ENCODE measurements around the gene GLYATL1.

Gene GLYATL1

GRCh38 chr11:58941838-58942237 lies 2.5 kb downstream of the GLYATL1 start:
- no peaks in the 10 kb centered on the region for H3K27me3 ChIP-seq
- no peak overlapping the region for H3K9ac ChIP-seq
- no peaks in the 10 kb centered on the region for H3K4me1 ChIP-seq
- no peaks in the 10 kb centered on the region for H4K20me1 ChIP-seq
- no peaks in the 10 kb centered on the region for H3K36me3 ChIP-seq
- H3K9me3 ChIP-seq: no peaks in the 10 kb centered on the region
- H3K27ac ChIP-seq: no peak overlapping the region
- no peak for TF ChIP-seq Cebpa-rat (IDR thresholded peaks at IDR 0.05)
- H3K4me2 ChIP-seq: no peak overlapping the region
- no peak overlapping the region for H3K4me3 ChIP-seq

DNA sequence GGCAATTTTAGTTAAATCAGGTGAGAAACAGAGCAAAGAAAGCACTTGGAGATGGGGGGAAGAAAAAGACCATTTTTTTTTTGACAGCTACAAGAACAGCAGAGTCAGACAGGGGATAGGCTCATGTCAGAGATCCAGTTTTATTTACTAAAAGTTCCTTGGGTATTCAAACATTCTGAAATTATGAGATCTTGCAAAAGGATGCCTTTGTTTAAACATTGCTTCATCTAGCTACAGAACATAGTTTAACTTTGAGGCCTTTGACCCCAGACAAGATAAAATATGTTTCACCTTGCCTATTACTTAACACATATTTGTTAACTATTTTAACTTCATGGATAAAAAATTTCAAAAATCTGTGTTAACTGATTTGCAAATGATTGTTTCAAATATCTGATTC lies 6.4 kb downstream of the GLYATL1 start:
- H3K27me3 ChIP-seq: no peaks in the 10 kb centered on the region
- no peak overlapping the region for H3K9ac ChIP-seq
- no peak overlapping the region for H3K4me2 ChIP-seq
- TF ChIP-seq Cebpa-rat (IDR thresholded peaks at IDR 0.05): no peak
- H3K4me3 ChIP-seq: no peak overlapping the region
- H3K4me1 ChIP-seq: no peaks in the 10 kb centered on the region
- H4K20me1 ChIP-seq: no peaks in the 10 kb centered on the region
- H3K9me3 ChIP-seq: no peaks in the 10 kb centered on the region
- no peak overlapping the region for H3K27ac ChIP-seq
- H3K36me3 ChIP-seq: no peaks in the 10 kb centered on the region

DNA sequence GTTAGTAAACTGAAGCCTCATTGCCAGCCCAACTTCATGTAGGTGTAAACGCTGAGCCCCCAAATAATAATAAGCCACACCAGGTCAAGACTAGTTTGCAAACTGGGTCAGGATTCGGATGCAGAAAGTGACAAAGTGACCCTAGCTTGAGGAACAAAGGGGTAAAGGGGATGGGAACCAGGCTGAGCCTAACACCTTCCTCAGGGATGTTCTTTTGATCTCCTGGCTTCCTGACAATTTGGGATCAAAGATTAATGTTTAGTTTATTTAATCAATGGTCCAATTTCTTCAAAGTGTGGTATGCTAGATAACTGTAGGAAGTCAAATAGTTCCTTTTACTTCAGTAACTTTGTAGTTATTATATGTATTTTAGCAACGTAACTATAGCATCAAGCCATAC lies 9.9 kb downstream of the GLYATL1 start:
- Histone ChIP-seq H3K36me3 (no peaks in the 10 kb centered on the region), H3K4me3 (no peak overlapping the region), H3K9ac (no peak overlapping the region), H3K9me3 (no peaks in the 10 kb centered on the region), H3K4me2 (no peak overlapping the region), H3K27me3 (no peaks in the 10 kb centered on the region), H3K27ac (no peak overlapping the region), H4K20me1 (no peaks in the 10 kb centered on the region), H3K4me1 (no peaks in the 10 kb centered on the region)
- TF ChIP-seq Cebpa-rat (IDR thresholded peaks at IDR 0.05): no peak

- no peak for TF ChIP-seq Cebpa-rat (IDR thresholded peaks at IDR 0.05)
- H3K4me3 ChIP-seq: no peak overlapping the region
- H3K9me3 ChIP-seq: no peaks in the 10 kb centered on the region
- no peaks in the 10 kb centered on the region for H3K4me1 ChIP-seq
- H3K27me3 ChIP-seq: no peaks in the 10 kb centered on the region
- no peak overlapping the region for H3K9ac ChIP-seq
- H4K20me1 ChIP-seq: no peaks in the 10 kb centered on the region
- no peak overlapping the region for H3K27ac ChIP-seq
- H3K4me2 ChIP-seq: no peak overlapping the region
- H3K36me3 ChIP-seq: no peaks in the 10 kb centered on the region
Measured at GRCh38 chr11:58957922-58958321, 18.6 kb downstream of the GLYATL1 start.

GRCh38 chr11:58958500-58958899 lies 19.2 kb downstream of the GLYATL1 start:
- H3K4me1 ChIP-seq: no peaks in the 10 kb centered on the region
- H3K4me2 ChIP-seq: no peak overlapping the region
- TF ChIP-seq Cebpa-rat (IDR thresholded peaks at IDR 0.05): no peak
- no peak overlapping the region for H3K27ac ChIP-seq
- H3K9ac ChIP-seq: no peak overlapping the region
- H3K4me3 ChIP-seq: no peak overlapping the region
- no peaks in the 10 kb centered on the region for H4K20me1 ChIP-seq
- H3K9me3 ChIP-seq: 0 out of 2 replicates have a peak, but pooled peaks cover 3% of the 10 kb centered on the region
- no peaks in the 10 kb centered on the region for H3K27me3 ChIP-seq
- no peaks in the 10 kb centered on the region for H3K36me3 ChIP-seq

- Histone ChIP-seq H3K27me3 (no peaks in the 10 kb centered on the region), H4K20me1 (no peaks in the 10 kb centered on the region), H3K4me1 (no peaks in the 10 kb centered on the region), H3K36me3 (no peaks in the 10 kb centered on the region), H3K9me3 (0 out of 2 replicates have a peak, but pooled peaks cover 5% of the 10 kb centered on the region), H3K4me3 (no peak overlapping the region), H3K4me2 (no peak overlapping the region), H3K27ac (no peak overlapping the region), H3K9ac (no peak overlapping the region)
- no peak for TF ChIP-seq Cebpa-rat (IDR thresholded peaks at IDR 0.05)
Measured at GRCh38 chr11:58963551-58964104, 24.3 kb downstream of the GLYATL1 start.

DNA sequence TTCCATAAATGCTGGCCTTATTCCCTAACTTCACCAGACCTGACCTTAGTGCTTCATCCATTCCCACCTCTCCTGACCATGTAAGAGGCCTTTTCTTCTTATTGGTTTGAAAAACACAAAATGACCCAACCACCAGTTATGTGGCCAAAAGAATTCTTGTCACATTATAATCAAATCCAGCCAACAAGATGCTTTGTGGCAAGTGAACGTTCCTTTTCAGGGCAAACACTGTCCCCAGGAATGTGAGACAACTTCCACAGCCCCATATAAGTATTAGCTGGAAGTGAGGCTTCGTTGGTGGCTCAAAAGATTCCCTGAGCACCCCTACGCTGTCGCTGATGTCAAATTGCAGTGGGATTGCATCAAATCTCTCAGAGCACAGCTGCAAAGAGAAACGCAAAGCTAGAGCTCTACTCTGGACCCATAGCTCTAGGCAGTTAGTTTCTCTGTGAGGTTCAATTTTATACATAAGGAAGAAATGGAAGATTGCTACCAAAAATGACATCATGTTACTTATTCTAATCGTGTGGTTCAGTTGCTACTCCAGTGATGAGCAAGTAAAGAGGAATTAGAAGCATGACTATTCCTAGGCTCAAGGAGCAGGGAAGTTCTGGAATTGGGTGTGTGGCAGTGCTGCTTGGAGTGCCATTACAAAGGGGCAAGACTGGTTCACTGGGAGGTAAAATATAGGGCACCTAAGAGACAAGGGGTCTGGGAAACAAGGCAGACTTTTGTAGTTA lies 26.1 kb downstream of the GLYATL1 start:
- Histone ChIP-seq H3K9me3 (0 out of 2 replicates have a peak, but pooled peaks cover 5% of the 10 kb centered on the region), H3K4me1 (no peaks in the 10 kb centered on the region), H3K27ac (no peak overlapping the region), H3K27me3 (no peaks in the 10 kb centered on the region), H3K36me3 (no peaks in the 10 kb centered on the region), H4K20me1 (no peaks in the 10 kb centered on the region), H3K9ac (no peak overlapping the region), H3K4me3 (no peak overlapping the region), H3K4me2 (no peak overlapping the region)
- no peak for TF ChIP-seq Cebpa-rat (IDR thresholded peaks at IDR 0.05)

GRCh38 chr11:58968251-58968711 lies 29.0 kb downstream of the GLYATL1 start:
- Histone ChIP-seq H3K4me3 (no peak overlapping the region), H3K9me3 (0 out of 2 replicates have a peak, but pooled peaks cover 8% of the 10 kb centered on the region), H3K36me3 (no peaks in the 10 kb centered on the region), H3K27ac (no peak overlapping the region), H3K4me2 (no peak overlapping the region), H3K27me3 (no peaks in the 10 kb centered on the region), H4K20me1 (no peaks in the 10 kb centered on the region), H3K9ac (no peak overlapping the region), H3K4me1 (no peaks in the 10 kb centered on the region)
- no peak for TF ChIP-seq Cebpa-rat (IDR thresholded peaks at IDR 0.05)

DNA sequence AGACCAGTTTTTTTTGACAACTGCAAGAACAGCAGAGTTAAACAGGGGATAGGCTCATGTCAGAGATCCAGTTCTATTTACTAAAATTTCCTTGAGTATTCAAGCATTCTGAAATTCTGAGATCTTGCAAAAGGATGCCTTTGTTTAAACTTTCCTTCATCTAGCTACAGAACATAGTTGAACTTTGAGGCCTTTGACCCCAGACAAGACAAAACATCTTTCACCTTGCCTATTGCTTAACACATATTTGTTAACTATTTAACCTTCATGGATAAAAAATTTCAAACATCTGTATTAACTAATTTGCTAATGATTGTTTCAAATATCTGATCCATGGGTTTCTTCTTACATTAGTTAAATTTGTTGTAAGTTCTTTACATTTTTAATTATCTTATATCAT lies 38.2 kb downstream of the GLYATL1 start:
- H3K9me3 ChIP-seq: no peaks in the 10 kb centered on the region
- H3K36me3 ChIP-seq: no peaks in the 10 kb centered on the region
- H3K4me1 ChIP-seq: no peaks in the 10 kb centered on the region
- no peaks in the 10 kb centered on the region for H3K27me3 ChIP-seq
- no peak overlapping the region for H3K4me2 ChIP-seq
- H3K4me3 ChIP-seq: no peak overlapping the region
- no peak overlapping the region for H3K27ac ChIP-seq
- H3K9ac ChIP-seq: no peak overlapping the region
- no peaks in the 10 kb centered on the region for H4K20me1 ChIP-seq
- TF ChIP-seq Cebpa-rat (IDR thresholded peaks at IDR 0.05): no peak

- Histone ChIP-seq H3K4me3 (no peak overlapping the region), H3K4me1 (no peaks in the 10 kb centered on the region), H4K20me1 (no peaks in the 10 kb centered on the region), H3K27me3 (no peaks in the 10 kb centered on the region), H3K9ac (no peak overlapping the region), H3K9me3 (no peaks in the 10 kb centered on the region), H3K36me3 (no peaks in the 10 kb centered on the region), H3K4me2 (no peak overlapping the region), H3K27ac (no peak overlapping the region)
- no peak for TF ChIP-seq Cebpa-rat (IDR thresholded peaks at IDR 0.05)
Measured at GRCh38 chr11:58979222-58979621, 39.9 kb downstream of the GLYATL1 start.

Data from BLaER1 (cell line).